GM12801 (cell line): Measurements from ENCODE around the gene CWC27.

Source experiments
- CTCF ChIP-seq: IDR thresholded peaks from one replicate; pipeline ENCODE4 v1.5.1; 2011; ENCODE audit warnings: control low read depth; ENCODE audit not compliant: insufficient read length; ENCODE audit errors: extremely low read depth

CWC27 gene

GRCh38 chr5:65013166-65013565, 244.4 kb downstream of the CWC27 start:
- no peak for TF ChIP-seq CTCF

GRCh38 chr5:65014769-65015168, 246.0 kb downstream of the CWC27 start:
- no peak for TF ChIP-seq CTCF

GRCh38 chr5:65015767-65016166, 247.0 kb downstream of the CWC27 start:
- no peak for TF ChIP-seq CTCF

- no peak for TF ChIP-seq CTCF
These were observed 248.9 kb downstream of the CWC27 start for GRCh38 chr5:65017636-65018035.

GRCh38 chr5:65018763-65019162, 250.0 kb downstream of the CWC27 start:
- no peak for TF ChIP-seq CTCF

- no peak for TF ChIP-seq CTCF
These were observed 251.8 kb downstream of the CWC27 start for GRCh38 chr5:65020492-65020891.

- TF ChIP-seq CTCF, result no peak
These were observed 252.9 kb downstream of the CWC27 start for GRCh38 chr5:65021527-65022226.

- no peak for TF ChIP-seq CTCF
These were observed 254.2 kb downstream of the CWC27 start for GRCh38 chr5:65022932-65023331.
